Measurements from ENCODE around the gene PNLIPRP3. TPM values are rescaled to one million over a fixed set of nuclear protein-coding genes. Genes with fewer than 3 reads are reported as not detected.

PNLIPRP3 gene
- total RNA-seq, 3 donors from 2014 or later, result 0.28 TPM; not detected in 2

GRCh38 chr10:116410351-116410750, 17.3 kb upstream of the PNLIPRP3 start:
- DNase-seq (no peak), ATAC-seq (no peak)
- Histone ChIP-seq H3K4me3 (no peak overlapping the region), H3K9me3 (no peaks in the 10 kb centered on the region), H3K36me3 (ENCODE audit: low read depth) (no peaks in the 10 kb centered on the region), H3K4me1 (ENCODE audit: low read depth) (no peaks in the 10 kb centered on the region)
- TF ChIP-seq, protein P1, sequence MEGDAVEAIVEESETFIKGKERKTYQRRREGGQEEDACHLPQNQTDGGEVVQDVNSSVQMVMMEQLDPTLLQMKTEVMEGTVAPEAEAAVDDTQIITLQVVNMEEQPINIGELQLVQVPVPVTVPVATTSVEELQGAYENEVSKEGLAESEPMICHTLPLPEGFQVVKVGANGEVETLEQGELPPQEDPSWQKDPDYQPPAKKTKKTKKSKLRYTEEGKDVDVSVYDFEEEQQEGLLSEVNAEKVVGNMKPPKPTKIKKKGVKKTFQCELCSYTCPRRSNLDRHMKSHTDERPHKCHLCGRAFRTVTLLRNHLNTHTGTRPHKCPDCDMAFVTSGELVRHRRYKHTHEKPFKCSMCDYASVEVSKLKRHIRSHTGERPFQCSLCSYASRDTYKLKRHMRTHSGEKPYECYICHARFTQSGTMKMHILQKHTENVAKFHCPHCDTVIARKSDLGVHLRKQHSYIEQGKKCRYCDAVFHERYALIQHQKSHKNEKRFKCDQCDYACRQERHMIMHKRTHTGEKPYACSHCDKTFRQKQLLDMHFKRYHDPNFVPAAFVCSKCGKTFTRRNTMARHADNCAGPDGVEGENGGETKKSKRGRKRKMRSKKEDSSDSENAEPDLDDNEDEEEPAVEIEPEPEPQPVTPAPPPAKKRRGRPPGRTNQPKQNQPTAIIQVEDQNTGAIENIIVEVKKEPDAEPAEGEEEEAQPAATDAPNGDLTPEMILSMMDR (IDR thresholded peaks at IDR 0.05), result no peak
- intact Hi-C loops (cut with DNase I, micrococcal nuclease), result no loop called here

GRCh38 chr10:116417821-116418220, 9.8 kb upstream of the PNLIPRP3 start:
- Histone ChIP-seq H3K4me3 (no peak overlapping the region), H3K4me1 (ENCODE audit: low read depth) (no peaks in the 10 kb centered on the region), H3K9me3 (no peaks in the 10 kb centered on the region), H3K36me3 (ENCODE audit: low read depth) (no peaks in the 10 kb centered on the region)
- ATAC-seq (no peak), DNase-seq (no peak)
- intact Hi-C loops (cut with DNase I, micrococcal nuclease), result no loop called here
- TF ChIP-seq, protein P1 (IDR thresholded peaks at IDR 0.05), result no peak

- TF ChIP-seq, protein P1 (IDR thresholded peaks at IDR 0.05), result no peak
- no peak for DNase-seq
- ATAC-seq, result no peak
- Histone ChIP-seq H3K4me3 (no peak overlapping the region), H3K4me1 (ENCODE audit: low read depth) (no peaks in the 10 kb centered on the region), H3K36me3 (ENCODE audit: low read depth) (no peaks in the 10 kb centered on the region), H3K9me3 (no peaks in the 10 kb centered on the region)
- intact Hi-C loops (cut with DNase I, micrococcal nuclease), result no loop called here
Measured at GRCh38 chr10:116418389-116418788, 9.3 kb upstream of the PNLIPRP3 start.

GRCh38 chr10:116421815-116422214, 5.8 kb upstream of the PNLIPRP3 start:
- Histone ChIP-seq H3K4me3 (no peak overlapping the region), H3K4me1 (ENCODE audit: low read depth) (no peaks in the 10 kb centered on the region), H3K36me3 (ENCODE audit: low read depth) (no peaks in the 10 kb centered on the region), H3K9me3 (no peaks in the 10 kb centered on the region)
- no peak for DNase-seq
- no peak for ATAC-seq
- intact Hi-C loops (cut with DNase I, micrococcal nuclease), result no loop called here
- TF ChIP-seq, protein P1 (IDR thresholded peaks at IDR 0.05), result no peak

DNA sequence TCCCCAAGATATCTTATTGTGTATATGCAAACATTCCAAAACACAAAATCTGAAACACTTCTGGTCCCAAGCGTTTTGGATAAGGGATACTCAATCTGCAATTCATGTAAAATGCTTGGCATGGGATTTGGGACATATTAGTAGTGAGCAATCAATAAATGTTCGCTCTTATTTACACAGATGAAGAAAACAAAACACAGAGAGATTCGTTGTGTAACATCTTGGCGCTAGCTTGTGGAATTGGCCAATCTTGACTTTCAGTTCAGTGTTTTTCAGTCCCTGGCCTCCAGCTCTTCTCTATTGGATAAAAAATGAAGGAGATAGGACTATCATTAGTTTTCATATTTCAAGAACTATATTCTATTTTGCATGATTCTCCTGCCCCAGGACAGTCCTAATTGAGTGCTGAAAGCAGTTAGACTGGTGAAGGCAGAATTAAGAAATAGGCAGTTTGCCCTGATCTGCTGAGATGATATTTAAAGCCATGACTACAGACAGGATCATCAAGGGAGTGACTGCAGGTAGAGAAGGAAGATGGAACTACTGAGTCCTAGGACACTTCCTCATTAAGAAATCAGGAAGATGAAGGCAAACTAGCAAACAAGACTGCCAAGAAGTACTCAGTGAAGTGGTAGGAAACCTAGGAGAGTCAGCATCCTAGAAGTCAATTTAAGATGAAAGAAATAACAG, 1.8 kb downstream of the PNLIPRP3 start:
- H3K36me3 ChIP-seq (ENCODE audit: low read depth), result no peaks in the 10 kb centered on the region
- intact Hi-C loops (cut with DNase I, micrococcal nuclease), result no loop called here
- no peaks in the 10 kb centered on the region for H3K9me3 ChIP-seq
- ATAC-seq (no peak), DNase-seq (no peak)
- TF ChIP-seq, protein P1 (IDR thresholded peaks at IDR 0.05), result no peak
- no peaks in the 10 kb centered on the region for H3K4me1 ChIP-seq (ENCODE audit: low read depth)
- no peak overlapping the region for H3K4me3 ChIP-seq

- no peaks in the 10 kb centered on the region for H3K4me1 ChIP-seq (ENCODE audit: low read depth)
- H3K9me3 ChIP-seq, result no peaks in the 10 kb centered on the region
- H3K4me3 ChIP-seq, result no peak overlapping the region
- no peak for ATAC-seq
- TF ChIP-seq, protein P1 (IDR thresholded peaks at IDR 0.05), result no peak
- H3K36me3 ChIP-seq (ENCODE audit: low read depth), result no peaks in the 10 kb centered on the region
- intact Hi-C loops (cut with DNase I, micrococcal nuclease), result no loop called here
- DNase-seq, result no peak
Measured at GRCh38 chr10:116430288-116430687, 2.6 kb downstream of the PNLIPRP3 start.
